Liver (tissue), 9 donors: ENCODE measurements around the gene LDB2. TPM values are rescaled to one million over a fixed set of nuclear protein-coding genes. Genes with fewer than 3 reads are reported as not detected.
"Not testable (repeated sequence)": the region's sequence is repeated elsewhere in the genome, so short reads cannot be mapped to it uniquely, and the experiment has no call there.

ENCODE experiments used
- DNase-seq: peaks from one replicate; pipeline ENCODE4 v3.0.0-alpha.2; 2017; ENCODE audit warnings: low spot score
- H3K27ac ChIP-seq, 2 donors: one replicate each; pipeline ENCODE4 v1.7.0; 2013; ENCODE audit warnings: inconsistent platforms in 2 of 2, low read length in 2 of 2, control low read depth in 1 of 2, low read depth in 1 of 2, mild to moderate bottlenecking in 1 of 2
- H3K27me3 ChIP-seq, 4 donors: one replicate each; pipeline versions ENCODE4 v1.6.1 to v1.7.0; 2013; ENCODE audit warnings: low read length in 3 of 4, inconsistent platforms in 1 of 4, mild to moderate bottlenecking in 1 of 4, moderate library complexity in 1 of 4; ENCODE audit not compliant: control insufficient read depth in 4 of 4, insufficient read depth in 4 of 4
- H3K36me3 ChIP-seq, 4 donors: one replicate each; pipeline versions ENCODE4 v1.6.1 to v1.7.0; 2013; ENCODE audit warnings: low read length in 3 of 4, mild to moderate bottlenecking in 3 of 4, low read depth in 1 of 4, moderate library complexity in 1 of 4; ENCODE audit not compliant: control insufficient read depth in 4 of 4, insufficient read depth in 3 of 4
- H3K4me1 ChIP-seq, 4 donors: one replicate each; pipeline versions ENCODE4 v1.6.1 to v1.7.0; 2013; ENCODE audit warnings: low read length in 3 of 4, mild to moderate bottlenecking in 3 of 4, moderate library complexity in 1 of 4; ENCODE audit not compliant: control insufficient read depth in 4 of 4, insufficient read depth in 4 of 4
- H3K4me3 ChIP-seq, 3 donors: one replicate each; pipeline versions ENCODE4 v1.6.1 to v1.7.0; 2013; ENCODE audit warnings: low read length in 3 of 3, control low read depth in 1 of 3, low read depth in 1 of 3, mild to moderate bottlenecking in 1 of 3
- H3K9ac ChIP-seq, 2 donors: one replicate each; pipeline ENCODE4 v1.7.0; 2013; ENCODE audit warnings: low read length in 2 of 2, mild to moderate bottlenecking in 2 of 2, moderate library complexity in 2 of 2, control low read depth in 1 of 2, low read depth in 1 of 2
- H3K9me3 ChIP-seq, 4 donors: one replicate each; pipeline versions ENCODE4 v1.6.1 to v1.7.0; 2013; ENCODE audit warnings: low read length in 3 of 4; ENCODE audit not compliant: control insufficient read depth in 4 of 4
- CTCF ChIP-seq: fragments of 150-350 bp; IDR thresholded peaks from 2 replicates; pipeline ENCODE4 v1.5.1; 2017; ENCODE audit warnings: improper control_type of control experiment, low read depth, low read length; ENCODE audit not compliant: missing input control
- EGR1 ChIP-seq, 2 donors: IDR thresholded peaks; 2 replicates each; pipeline ENCODE4 v1.6.1; 2016 to 2018; ENCODE audit warnings: antibody characterized with exemption in 2 of 2, low read depth in 2 of 2
- FOXA1 ChIP-seq: IDR thresholded peaks from 2 replicates; pipeline ENCODE4 v1.6.1; 2016; ENCODE audit warnings: antibody characterized with exemption
- FOXA2 ChIP-seq: IDR thresholded peaks from 2 replicates; pipeline ENCODE4 v1.6.1; 2016; ENCODE audit warnings: antibody characterized with exemption
- GABPA ChIP-seq, 2 donors: IDR thresholded peaks in 1 of 2; conservative IDR thresholded peaks in 1 of 2; 2 replicates each; pipeline ENCODE4 v1.6.1; 2016; ENCODE audit warnings: antibody characterized with exemption in 2 of 2, mild to moderate bottlenecking in 1 of 2, moderate library complexity in 1 of 2
- HNF4A ChIP-seq, 2 donors: conservative IDR thresholded peaks; 2 replicates each; pipeline ENCODE4 v1.6.1; 2016; ENCODE audit warnings: antibody characterized with exemption in 2 of 2, mild to moderate bottlenecking in 2 of 2
- HNF4G ChIP-seq: IDR thresholded peaks from 2 replicates; pipeline ENCODE4 v1.6.1; 2016; ENCODE audit warnings: antibody characterized with exemption
- RAD21 ChIP-seq, 2 donors: IDR thresholded peaks; 2 replicates each; pipeline ENCODE4 v1.6.1; 2016; ENCODE audit warnings: antibody characterized with exemption in 2 of 2, mild to moderate bottlenecking in 2 of 2
- REST ChIP-seq: IDR thresholded peaks from 2 replicates; pipeline ENCODE4 v1.6.1; 2016; ENCODE audit warnings: antibody characterized with exemption, mild to moderate bottlenecking
- RXRA ChIP-seq, 2 donors: IDR thresholded peaks; 2 replicates each; pipeline ENCODE4 v1.6.1; 2017 to 2018; ENCODE audit warnings: antibody characterized with exemption in 2 of 2, mild to moderate bottlenecking in 1 of 2
- TAF1 ChIP-seq: conservative IDR thresholded peaks from 2 replicates; pipeline ENCODE4 v1.6.1; 2016; ENCODE audit warnings: antibody characterized with exemption, mild to moderate bottlenecking
- WGBS: extraction: QIAGEN DNeasy Blood & Tissue Kit; methylation state at CpG from one replicate; pipeline ENCODE4 v1.1.7; 2013; 5-methylcytosine and 5-hydroxymethylcytosine counted together
- polyA plus RNA-seq, 2 donors: library from polyadenylated mRNA; stranded (reverse) in 1 of 2; unstranded in 1 of 2; fragments of 200-250 nt in 1 of 2; fragments of >200 nt in 1 of 2; fragmentation: Nextera tagmentation in 1 of 2; extraction: Ambion mirVana in 1 of 2; gene quantifications; one replicate each; pipeline versions ENCODE4 v1.2.1 to v1.2.3, GENCODE V29; 2013 to 2015
- total RNA-seq, 2 donors: library from RNA; depleted of rRNA; stranded (reverse); fragments of >200 nt; gene quantifications; one replicate each; pipeline ENCODE4 v1.2.3, GENCODE V29; 2014
- TF ChIP-seq, protein P1 (sequence below): IDR thresholded peaks from 2 replicates; pipeline ENCODE4 v1.6.1; 2016; ENCODE audit warnings: antibody characterized with exemption
- donor health status: healthy.
- donor health status: healthy.
- donor health status: healthy.
- donor health status: healthy.
- donor health status: healthy.

The LDB2 gene
- total and polyA plus RNA-seq, 4 donors = 7.4 to 31.9 (median 16.8) TPM

DNA sequence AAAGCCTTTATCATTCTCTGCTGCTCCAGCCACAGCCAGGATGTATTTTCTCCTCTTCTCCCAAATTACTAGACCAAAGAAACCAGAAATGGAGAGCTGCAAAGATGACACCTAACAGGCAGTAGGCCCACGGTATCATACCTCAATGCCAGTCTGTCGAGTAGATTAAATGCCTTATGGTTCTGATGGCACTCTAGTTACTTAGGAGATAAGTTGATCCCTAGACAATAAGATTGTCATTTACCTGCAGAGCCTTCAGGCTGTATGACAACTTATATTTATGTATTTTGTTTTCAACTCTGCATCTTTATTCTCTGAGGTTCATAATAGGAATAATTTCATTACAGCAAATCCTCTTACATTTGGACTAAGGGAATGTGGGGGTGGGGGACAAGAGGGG lies 262.1 kb downstream of the LDB2 start:
- no peak overlapping the region for H3K27ac ChIP-seq
- H3K4me1 ChIP-seq = no peaks in the 10 kb centered on the region
- no peak for DNase-seq
- 78% methylated on average over 2 of the region's 2 CpGs for WGBS
- TF ChIP-seq RAD21 (IDR thresholded peaks at IDR 0.05) = no peak
- TF ChIP-seq HNF4G = no peak
- TF ChIP-seq HNF4A (conservative IDR thresholded peaks at IDR 0.05) = no peak
- no peak for TF ChIP-seq TAF1
- TF ChIP-seq GABPA (IDR thresholded peaks at IDR 0.05 in 1 of 2, conservative IDR thresholded peaks at IDR 0.05 in 1 of 2) = no peak
- TF ChIP-seq EGR1 (IDR thresholded peaks at IDR 0.05; ENCODE audit: low read depth in 2 of 2) = no peak
- no peak for TF ChIP-seq RXRA (IDR thresholded peaks at IDR 0.05)
- TF ChIP-seq FOXA2 = no peak
- TF ChIP-seq CTCF = no peak
- TF ChIP-seq, protein P1, sequence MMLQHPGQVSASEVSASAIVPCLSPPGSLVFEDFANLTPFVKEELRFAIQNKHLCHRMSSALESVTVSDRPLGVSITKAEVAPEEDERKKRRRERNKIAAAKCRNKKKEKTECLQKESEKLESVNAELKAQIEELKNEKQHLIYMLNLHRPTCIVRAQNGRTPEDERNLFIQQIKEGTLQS = no peak
- no peak overlapping the region for H3K4me3 ChIP-seq
- H3K27me3 ChIP-seq = peaks cover 0 to 5% (median 0%) of the 10 kb centered on the region in 4 donors
- H3K9me3 ChIP-seq = no peaks in the 10 kb centered on the region
- H3K9ac ChIP-seq = no peak overlapping the region
- H3K36me3 ChIP-seq = no peaks in the 10 kb centered on the region

DNA sequence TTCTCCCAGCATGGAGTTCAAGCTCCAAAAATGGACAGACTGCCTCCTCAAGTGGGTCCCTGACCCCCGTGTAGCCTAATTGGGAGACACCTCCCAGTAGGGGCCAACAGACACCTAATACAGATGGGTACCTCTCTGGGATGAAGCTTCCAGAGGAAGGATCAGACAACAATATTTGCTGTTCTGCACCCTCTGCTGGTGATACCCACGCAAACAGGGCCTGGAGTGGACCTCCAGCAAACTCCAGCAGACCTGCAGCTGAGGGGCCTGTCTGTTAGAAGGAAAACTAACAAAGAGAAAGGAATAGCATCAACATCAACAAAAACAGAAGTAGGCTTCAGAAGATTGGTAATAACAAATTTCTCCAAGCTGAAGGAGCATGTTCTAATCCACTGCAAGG lies 269.2 kb downstream of the LDB2 start:
- not testable (repeated sequence) for H3K9me3 ChIP-seq, H3K9ac ChIP-seq, H3K4me3 ChIP-seq, H3K27me3 ChIP-seq, H3K27ac ChIP-seq, DNase-seq, H3K4me1 ChIP-seq, H3K36me3 ChIP-seq
- 80% methylated on average over 2 of the region's 2 CpGs for WGBS

DNA sequence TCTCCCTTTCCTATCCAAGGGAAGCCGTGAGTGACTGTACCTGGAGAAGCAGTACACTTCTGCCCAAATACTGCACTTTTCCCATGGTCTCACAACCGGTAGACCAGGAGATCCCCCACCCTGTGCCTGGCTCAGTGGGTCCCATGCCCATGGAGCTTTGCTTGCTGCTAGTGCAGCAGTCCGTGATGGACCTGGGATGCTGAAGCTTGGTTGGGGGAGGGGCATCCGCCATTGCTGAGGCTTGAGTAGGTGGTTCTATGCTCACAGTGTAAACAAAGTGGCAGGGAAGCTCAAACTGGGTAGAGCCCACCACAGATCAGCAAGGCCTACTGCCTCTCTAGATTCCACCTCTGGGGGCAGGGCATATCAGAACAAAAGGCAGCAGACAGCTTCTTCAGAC lies 269.6 kb downstream of the LDB2 start:
- not testable (repeated sequence) for H3K9ac ChIP-seq, H3K4me1 ChIP-seq, DNase-seq, H3K27ac ChIP-seq, H3K36me3 ChIP-seq, H3K9me3 ChIP-seq, H3K4me3 ChIP-seq, H3K27me3 ChIP-seq
- WGBS = 77% methylated on average over 4 of the region's 4 CpGs

DNA sequence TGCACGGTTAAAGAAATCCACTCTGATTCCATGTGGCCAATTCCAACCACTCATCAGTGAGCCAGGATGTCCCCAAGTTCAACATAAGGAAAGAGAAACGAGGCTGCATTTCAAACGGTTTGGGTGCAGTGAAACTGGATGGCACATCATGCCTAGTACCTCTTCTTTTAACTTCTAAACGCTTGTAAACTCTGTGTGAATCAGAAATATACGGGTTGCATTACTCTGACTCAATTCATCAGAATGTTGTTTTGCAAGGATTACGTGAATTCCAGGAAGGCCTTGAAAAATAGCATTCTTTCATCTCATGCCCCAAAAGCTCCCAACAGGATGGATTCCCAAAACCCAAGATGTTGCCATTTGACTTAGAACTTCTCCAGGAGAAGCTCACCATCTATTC lies 270.4 kb downstream of the LDB2 start:
- Histone ChIP-seq H3K9me3 (no peaks in the 10 kb centered on the region), H3K4me3 (no peak overlapping the region), H3K27me3 (no peaks in the 10 kb centered on the region), H3K27ac (no peak overlapping the region), H3K36me3 (no peaks in the 10 kb centered on the region), H3K4me1 (no peaks in the 10 kb centered on the region), H3K9ac (no peak overlapping the region)
- 68% methylated on average over 6 of the region's 6 CpGs for WGBS
- DNase-seq = no peak
- TF ChIP-seq CTCF (no peak), FOXA1 (no peak), REST (no peak)
